Tibial nerve (tissue), 4 donors: ENCODE data around the gene ADGRD1. TPM values are rescaled to one million over a fixed set of nuclear protein-coding genes. Genes with fewer than 3 reads are reported as not detected.

Source experiments
- DNase-seq, 2 donors: peaks; one replicate each; pipeline ENCODE4 v3.0.0-alpha.2; 2019; ENCODE audit warnings: low spot score in 2 of 2
- H3K27ac ChIP-seq, 4 donors: fragments of 200-600 bp; sonication (generic) in 3 of 4; one replicate each; pipeline ENCODE4 v1.5.1; 2017 to 2019; ENCODE audit warnings: mild to moderate bottlenecking in 1 of 4
- H3K27me3 ChIP-seq, 2 donors: fragments of 200-600 bp; sonication (generic) in 1 of 2; one replicate each; pipeline versions ENCODE4 v1.5.1 to v1.6.0; 2017 to 2019
- H3K36me3 ChIP-seq, 3 donors: fragments of 200-600 bp; sonication (generic); one replicate each; pipeline ENCODE4 v1.5.1; 2018 to 2019
- H3K4me1 ChIP-seq, 4 donors: fragments of 200-600 bp; sonication (generic) in 3 of 4; one replicate each; pipeline ENCODE4 v1.5.1; 2017 to 2019
- H3K4me3 ChIP-seq, 4 donors: fragments of 200-600 bp; sonication (generic) in 3 of 4; one replicate each; pipeline ENCODE4 v1.5.1; 2017 to 2019; ENCODE audit warnings: mild to moderate bottlenecking in 1 of 4, moderate library complexity in 1 of 4
- H3K9me3 ChIP-seq, 4 donors: fragments of 200-600 bp; sonication (generic) in 3 of 4; one replicate each; pipeline ENCODE4 v1.5.1; 2017 to 2019
- CTCF ChIP-seq, 5 experiments: fragments of 200-600 bp in 3 of 5; fragments of 450-650 bp in 2 of 5; sonication (generic) in 3 of 5; IDR thresholded peaks; one replicate each; pipeline ENCODE4 v1.5.1; 2016 to 2019; ENCODE audit warnings: antibody characterized with exemption in 5 of 5, mild to moderate bottlenecking in 3 of 5, moderate library complexity in 2 of 5
- EP300 ChIP-seq, 2 donors: sonication (generic); formaldehyde crosslinking; IDR thresholded peaks; one replicate each; pipeline ENCODE4 v1.6.1; 2017; ENCODE audit warnings: antibody characterized with exemption in 2 of 2, mild to moderate bottlenecking in 1 of 2
- POLR2A ChIP-seq, 2 donors: fragments of 450-650 bp; IDR thresholded peaks; one replicate each; pipeline ENCODE4 v1.6.1; 2017; ENCODE audit warnings: antibody characterized with exemption in 2 of 2, mild to moderate bottlenecking in 2 of 2, moderate library complexity in 2 of 2
- WGBS, 2 donors: methylation state at CpG; one replicate each; pipeline ENCODE4 v1.1.5; 2018; 5-methylcytosine and 5-hydroxymethylcytosine counted together
- total RNA-seq, 4 donors: library from RNA; depleted of rRNA; stranded (reverse); fragments of >200 nt; gene quantifications; one replicate each; pipeline ENCODE4 v1.1.0, GENCODE V29; 2016

ADGRD1 gene
- total RNA-seq, 4 donors from 2014 or later = 99.0 to 179 (median 125) TPM

DNA sequence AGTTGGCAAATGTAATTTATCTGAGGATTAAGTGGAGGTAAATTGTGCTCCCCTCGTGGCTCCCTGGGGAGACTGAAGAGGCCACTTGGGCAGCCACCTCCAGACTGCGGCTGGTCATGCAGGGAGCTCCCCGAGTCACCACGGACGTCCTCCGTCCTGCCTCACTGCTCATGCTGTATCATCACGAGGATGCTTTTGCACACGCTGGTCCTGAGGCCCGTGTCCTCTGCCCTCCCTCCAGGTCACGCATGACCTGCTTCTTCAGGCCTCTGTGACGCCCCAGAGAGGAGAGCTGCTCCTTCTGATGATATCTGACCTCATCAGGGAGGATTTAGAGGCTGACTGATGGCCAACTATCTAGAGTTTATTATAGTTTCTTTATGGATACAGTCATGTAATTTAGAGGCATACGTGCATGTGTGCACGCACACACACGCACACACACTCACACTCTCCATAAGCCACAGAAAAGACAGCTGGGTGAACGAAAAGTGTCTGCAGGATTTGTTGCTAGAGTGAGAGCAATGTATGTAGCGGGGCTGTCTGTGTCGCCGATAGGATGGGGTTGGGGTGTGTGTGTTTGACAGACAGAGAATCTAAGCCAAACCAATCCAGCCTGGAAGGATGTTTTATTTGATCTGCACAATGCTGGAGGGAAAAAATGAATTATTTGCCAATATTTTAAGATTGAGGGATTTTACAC lies 160.0 kb downstream of the ADGRD1 start:
- Histone ChIP-seq H3K27ac (peak overlapping the region in 2 of 4 donors; percentile 75 to 76), H3K9me3 (no peaks in the 10 kb centered on the region), H3K27me3 (no peaks in the 10 kb centered on the region), H3K4me3 (no peak overlapping the region), H3K4me1 (peaks cover 0 to 60% (median 25%) of the 10 kb centered on the region in 4 donors), H3K36me3 (peaks cover 0 to 8% (median 0%) of the 10 kb centered on the region in 3 donors)
- no peak for TF ChIP-seq POLR2A (IDR thresholded peaks at IDR 0.05)
- TF ChIP-seq EP300 (IDR thresholded peaks at IDR 0.05) = no peak
- TF ChIP-seq CTCF (IDR thresholded peaks at IDR 0.05) = no peak
- WGBS, 2 donors = 75 to 80% methylated on average over 18 of the region's 18 CpGs
- DNase-seq = no peak

DNA sequence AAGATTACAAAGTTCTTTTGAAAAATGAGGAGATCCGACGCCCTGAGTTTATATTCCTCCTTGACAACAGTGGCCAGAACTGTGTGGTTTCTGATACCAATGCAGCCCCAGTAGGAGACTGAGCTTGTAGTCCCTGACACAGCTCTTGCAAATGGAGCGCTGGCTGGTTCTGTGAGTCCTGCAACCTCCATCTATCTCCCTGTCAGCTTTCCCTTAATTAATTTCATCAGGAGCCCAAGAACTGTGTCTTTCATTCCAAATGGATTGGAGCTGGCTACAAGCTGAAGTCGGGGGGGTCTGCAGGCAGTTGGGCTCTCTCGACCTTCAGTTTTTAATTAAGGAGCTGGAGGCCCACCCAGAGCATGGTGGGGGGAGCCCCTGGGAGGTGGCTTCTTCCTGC lies 160.6 kb downstream of the ADGRD1 start:
- H3K4me3 ChIP-seq = no peak overlapping the region
- no peaks in the 10 kb centered on the region for H3K27me3 ChIP-seq
- peak overlapping the region in 3 of 4 donors; percentile 17 to 76 (median 75) for H3K27ac ChIP-seq
- TF ChIP-seq POLR2A (IDR thresholded peaks at IDR 0.05) (no peak), CTCF (IDR thresholded peaks at IDR 0.05) (no peak), EP300 (IDR thresholded peaks at IDR 0.05) (no peak)
- H3K9me3 ChIP-seq = no peaks in the 10 kb centered on the region
- H3K36me3 ChIP-seq = peaks cover 0 to 10% (median 0%) of the 10 kb centered on the region in 3 donors
- H3K4me1 ChIP-seq = peaks cover 0 to 60% (median 25%) of the 10 kb centered on the region in 4 donors
- no peak for DNase-seq
- WGBS, 2 donors = 65 to 71% methylated on average over 5 of the region's 5 CpGs

DNA sequence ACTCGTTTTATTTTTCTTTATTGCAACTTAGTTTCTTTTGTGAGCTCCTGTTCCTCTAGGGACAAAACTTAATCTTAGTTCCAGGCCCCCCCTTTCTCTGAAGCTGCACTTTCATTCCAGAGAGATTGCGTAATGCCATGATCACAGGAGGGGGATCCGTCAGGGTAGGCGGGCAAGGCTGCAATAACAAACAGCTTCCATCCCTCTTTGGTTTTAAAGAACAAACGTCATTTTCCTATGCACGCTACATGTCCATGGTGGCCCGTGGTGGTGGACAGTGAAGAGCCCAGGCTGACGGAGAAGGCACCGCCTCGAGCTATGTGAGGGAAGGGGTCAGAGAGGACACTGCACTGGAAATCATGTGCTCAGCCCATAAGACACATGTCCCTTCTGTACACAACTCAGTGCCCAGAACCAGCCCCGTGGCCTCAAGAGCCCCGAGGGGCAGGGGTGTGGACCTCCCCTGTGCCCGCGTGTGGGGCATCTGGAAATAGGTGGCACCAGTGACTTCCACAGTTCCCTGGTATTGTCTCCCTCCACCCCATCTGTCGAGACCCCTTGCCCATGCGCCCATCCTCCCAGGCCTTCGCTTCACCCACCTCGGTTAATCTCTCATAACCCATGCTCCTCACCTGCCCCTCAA lies 161.4 kb downstream of the ADGRD1 start:
- H3K4me1 ChIP-seq = peaks cover 0 to 60% (median 25%) of the 10 kb centered on the region in 4 donors
- peak in 1 of 2 donors; percentile 62 for TF ChIP-seq EP300 (IDR thresholded peaks at IDR 0.05)
- TF ChIP-seq POLR2A (IDR thresholded peaks at IDR 0.05) = no peak
- no peak overlapping the region for H3K4me3 ChIP-seq
- H3K9me3 ChIP-seq = no peaks in the 10 kb centered on the region
- peak overlapping the region; percentile 17 to 76 (median 46) for H3K27ac ChIP-seq
- no peaks in the 10 kb centered on the region for H3K27me3 ChIP-seq
- peak in 1 of 2 donors; percentile 41 for DNase-seq
- 54 to 56% methylated on average over 18 of the region's 18 CpGs for WGBS, 2 donors
- H3K36me3 ChIP-seq = peaks cover 0 to 15% (median 0%) of the 10 kb centered on the region in 3 donors

- DNase-seq = no peak
- Histone ChIP-seq H3K27ac (peak overlapping the region in 3 of 4 donors; percentile 41 to 76 (median 75)), H3K36me3 (peaks cover 0 to 23% (median 0%) of the 10 kb centered on the region in 3 donors), H3K27me3 (no peaks in the 10 kb centered on the region), H3K4me3 (no peak overlapping the region), H3K9me3 (no peaks in the 10 kb centered on the region), H3K4me1 (peaks cover 0 to 60% (median 25%) of the 10 kb centered on the region in 4 donors)
- TF ChIP-seq CTCF (IDR thresholded peaks at IDR 0.05) = no peak
- TF ChIP-seq POLR2A (IDR thresholded peaks at IDR 0.05) = no peak
- no peak for TF ChIP-seq EP300 (IDR thresholded peaks at IDR 0.05)
- WGBS, 2 donors = 79 to 80% methylated on average over 8 of the region's 8 CpGs
These were observed 162.2 kb downstream of the ADGRD1 start for GRCh38 chr12:131115766-131116467.

DNA sequence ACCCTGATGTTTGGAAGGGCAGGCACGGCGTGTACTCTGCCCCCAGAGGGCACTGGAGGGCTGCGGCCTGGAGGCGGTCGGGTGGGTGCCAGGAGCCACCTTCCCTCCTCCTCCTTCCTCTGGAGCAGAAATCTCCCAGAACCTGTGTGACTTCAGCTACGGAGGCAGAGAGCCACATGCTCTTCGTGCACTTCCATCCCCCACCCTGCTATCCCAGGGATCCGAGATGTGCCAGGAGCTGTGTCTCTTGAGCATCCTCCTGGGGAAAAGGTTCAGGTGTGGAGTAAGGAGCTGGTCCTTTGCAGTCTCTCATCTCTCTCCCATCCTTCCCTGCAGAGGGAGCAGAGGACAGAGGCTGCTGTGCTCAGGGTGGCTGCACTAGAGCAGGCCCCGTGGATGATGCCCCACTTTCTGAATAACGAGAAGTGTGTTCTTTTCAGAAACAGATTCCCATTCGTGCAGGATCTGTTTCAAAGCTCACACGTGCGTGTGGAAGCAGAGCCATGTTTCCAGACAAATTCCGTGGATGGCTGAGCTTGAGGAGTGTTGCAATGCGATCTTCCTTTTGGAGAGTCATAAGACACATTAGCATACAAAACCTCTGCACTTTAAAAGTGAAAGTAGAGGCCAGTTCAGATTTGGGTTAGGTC lies 162.9 kb downstream of the ADGRD1 start:
- 25 to 30% methylated on average over 15 of the region's 15 CpGs for WGBS, 2 donors
- peak in 1 of 2 donors; percentile 61 for DNase-seq
- peak; percentile 19 to 55 (median 46) for TF ChIP-seq CTCF (IDR thresholded peaks at IDR 0.05)
- no peak for TF ChIP-seq POLR2A (IDR thresholded peaks at IDR 0.05)
- peak in 1 of 2 donors; percentile 76 for TF ChIP-seq EP300 (IDR thresholded peaks at IDR 0.05)

More for the DNA sequence above, 162.9 kb downstream of the ADGRD1 start:
- peaks cover 0 to 30% (median 0%) of the 10 kb centered on the region in 3 donors for H3K36me3 ChIP-seq
- peak overlapping the region in 3 of 4 donors; percentile 41 to 76 (median 75) for H3K27ac ChIP-seq
- H3K4me3 ChIP-seq = no peak overlapping the region
- H3K4me1 ChIP-seq = peaks cover 0 to 59% (median 25%) of the 10 kb centered on the region in 4 donors
- no peaks in the 10 kb centered on the region for H3K9me3 ChIP-seq
- H3K27me3 ChIP-seq = no peaks in the 10 kb centered on the region
